ENCODE measurements around the gene RAD9A. TPM values are rescaled to one million over a fixed set of nuclear protein-coding genes. Genes with fewer than 3 reads are reported as not detected.

RAD9A gene
- total RNA-seq, 3 donors from 2014 or later, result 11.0 to 31.0 (median 24.6) TPM

- peak overlapping the region; percentile 90 to 94 for H3K27ac ChIP-seq
Measured at GRCh38 chr11:67420646-67421429, 29.1 kb downstream of the RAD9A start.

GRCh38 chr11:67421430-67422031 is 29.7 kb downstream of the RAD9A start:
- H3K36me3 ChIP-seq, result no peaks in the 10 kb centered on the region
- H3K27ac ChIP-seq, result peak overlapping the region; percentile 90 to 94
- TF ChIP-seq POLR2AphosphoS5 (IDR thresholded peaks at IDR 0.05) (no peak), CTCF (IDR thresholded peaks at IDR 0.05) (no peak), POLR2A (IDR thresholded peaks at IDR 0.05) (no peak)
- intact Hi-C loops (cut with DNase I; ENCODE audit: low total_unique reads), result no loop called here
- peak overlapping the region; percentile 53 to 86 (median 77) for H3K4me3 ChIP-seq
- H3K4me1 ChIP-seq, result peaks cover 7 to 10% of the 10 kb centered on the region in 2 donors
- no peaks in the 10 kb centered on the region for H3K27me3 ChIP-seq
- DNase-seq (ENCODE audit: low spot score in 2 of 2), result no peak
- H3K9me3 ChIP-seq, result no peaks in the 10 kb centered on the region

More at GRCh38 chr11:67420646-67421429, 29.1 kb downstream of the RAD9A start:
- Histone ChIP-seq H3K4me1 (peaks cover 10 to 11% of the 10 kb centered on the region in 2 donors), H3K9me3 (no peaks in the 10 kb centered on the region), H3K4me3 (peak overlapping the region; percentile 53 to 86 (median 77)), H3K36me3 (no peaks in the 10 kb centered on the region), H3K27me3 (no peaks in the 10 kb centered on the region)
- intact Hi-C loops (cut with DNase I; ENCODE audit: low total_unique reads), result no loop called here
- peak in 2 of 3 donors; percentile 19 to 28 for TF ChIP-seq POLR2AphosphoS5 (IDR thresholded peaks at IDR 0.05)
- TF ChIP-seq POLR2A (IDR thresholded peaks at IDR 0.05), result no peak
- TF ChIP-seq CTCF (IDR thresholded peaks at IDR 0.05), result peak in 1 of 3 donors; percentile 18
- peak; percentile 96 to 99 for DNase-seq (ENCODE audit: low spot score in 2 of 2)

GRCh38 chr11:67422891-67423290 is 31.1 kb downstream of the RAD9A start:
- Histone ChIP-seq H3K4me3 (no peak overlapping the region), H3K9me3 (no peaks in the 10 kb centered on the region), H3K4me1 (peaks cover 7 to 14% of the 10 kb centered on the region in 2 donors), H3K36me3 (no peaks in the 10 kb centered on the region), H3K27ac (no peak overlapping the region), H3K27me3 (no peaks in the 10 kb centered on the region)
- TF ChIP-seq POLR2AphosphoS5 (IDR thresholded peaks at IDR 0.05) (no peak), CTCF (IDR thresholded peaks at IDR 0.05) (no peak), POLR2A (IDR thresholded peaks at IDR 0.05) (no peak)
- DNase-seq (ENCODE audit: low spot score in 2 of 2), result no peak
- intact Hi-C loops (cut with DNase I; ENCODE audit: low total_unique reads), result no loop called here

- Histone ChIP-seq H3K27me3 (no peaks in the 10 kb centered on the region), H3K4me1 (peaks cover 7 to 13% of the 10 kb centered on the region in 2 donors), H3K9me3 (no peaks in the 10 kb centered on the region), H3K27ac (no peak overlapping the region), H3K4me3 (no peak overlapping the region), H3K36me3 (no peaks in the 10 kb centered on the region)
- DNase-seq (ENCODE audit: low spot score in 2 of 2), result no peak
- TF ChIP-seq POLR2A (IDR thresholded peaks at IDR 0.05), result no peak
- TF ChIP-seq CTCF (IDR thresholded peaks at IDR 0.05), result no peak
- no peak for TF ChIP-seq POLR2AphosphoS5 (IDR thresholded peaks at IDR 0.05)
- intact Hi-C loops (cut with DNase I; ENCODE audit: low total_unique reads), result no loop called here
Measured at GRCh38 chr11:67423466-67423865, 31.7 kb downstream of the RAD9A start.

Measured in breast epithelium (tissue), 4 donors.